PC-9 (cell line): ENCODE results near the gene KTN1. TPM values are rescaled to one million over a fixed set of nuclear protein-coding genes. Genes with fewer than 3 reads are reported as not detected.

Experiments
- BruUV-seq: library from RNA; stranded (reverse); fragments of 400-500 nt; replicated peaks from 2 replicates; lab custom pipeline; 2021; lab: Mats Ljungman, UMichigan
- CTCF ChIA-PET: fragments of 300-600 bp; sonication (Branson Sonifier 250); formaldehyde crosslinking; loops from one replicate; lab custom pipeline; 2022; ENCODE audit warnings: antibody characterized with exemption; lab: Charles Lee
- POLR2A ChIA-PET: fragments of 300-600 bp; sonication (Branson Sonifier 250); formaldehyde crosslinking; loops from one replicate; lab custom pipeline; 2022; ENCODE audit warnings: antibody characterized with exemption; ENCODE audit not compliant: unreplicated experiment; lab: Charles Lee
- DNase-seq, 2 experiments: peaks; one replicate each; pipeline versions ENCODE4 v3.0.0 to v3.0.0-alpha.2; 2015 to 2022; ENCODE audit warnings: mixed read lengths in 1 of 2
- H2AFZ ChIP-seq: fragments of 200-600 bp; sonication (generic); 2 replicates; pipeline ENCODE4 v1.8.1; 2017; ENCODE audit warnings: antibody characterized with exemption
- H3F3A ChIP-seq: fragments of 200-600 bp; sonication (generic); 2 replicates; pipeline ENCODE4 v1.8.1; 2017; ENCODE audit warnings: antibody characterized with exemption, mild to moderate bottlenecking, low read depth; ENCODE audit not compliant: insufficient read depth
- H3K27ac ChIP-seq: fragments of 200-600 bp; sonication (generic); 2 replicates; pipeline ENCODE4 v1.6.1; 2016; ENCODE audit warnings: mixed run types
- H3K27me3 ChIP-seq: fragments of 200-600 bp; sonication (generic); 2 replicates; pipeline ENCODE4 v1.6.1; 2016; ENCODE audit warnings: low read depth, mixed run types; ENCODE audit not compliant: insufficient read depth
- H3K36me3 ChIP-seq: fragments of 200-600 bp; sonication (generic); 2 replicates; pipeline ENCODE4 v1.6.1; 2016; ENCODE audit warnings: low read depth, mixed run types
- H3K4me1 ChIP-seq: fragments of 200-600 bp; sonication (generic); replicated peaks from 2 replicates; pipeline ENCODE4 v1.6.1; 2016; ENCODE audit warnings: mixed run types; ENCODE audit not compliant: insufficient read depth
- H3K4me2 ChIP-seq: fragments of 200-600 bp; sonication (generic); 2 replicates; pipeline ENCODE4 v1.6.1; 2017; ENCODE audit warnings: mixed run types
- H3K4me3 ChIP-seq: fragments of 200-600 bp; sonication (generic); 2 replicates; pipeline ENCODE4 v1.6.1; 2016; ENCODE audit warnings: mixed run types
- H3K79me2 ChIP-seq: fragments of 200-600 bp; sonication (generic); 2 replicates; pipeline ENCODE4 v1.6.1; 2017; ENCODE audit warnings: low read depth, mixed run types
- H3K9me2 ChIP-seq: fragments of 200-600 bp; sonication (generic); 2 replicates; pipeline ENCODE4 v1.8.1; 2017; ENCODE audit warnings: mild to moderate bottlenecking; ENCODE audit not compliant: insufficient read depth
- H3K9me3 ChIP-seq: fragments of 200-600 bp; sonication (generic); 2 replicates; pipeline ENCODE4 v1.8.1; 2016; ENCODE audit warnings: low read depth; ENCODE audit not compliant: insufficient read depth
- H4K20me1 ChIP-seq: fragments of 200-600 bp; sonication (generic); 2 replicates; pipeline ENCODE4 v1.8.1; 2017; ENCODE audit not compliant: insufficient read depth
- CTCF ChIP-seq: fragments of 200-600 bp; sonication (generic); conservative IDR thresholded peaks from 2 replicates; pipeline ENCODE4 v1.6.1; 2017; ENCODE audit warnings: mixed run types, antibody characterized with exemption, mild to moderate bottlenecking, moderate library complexity
- EZH2 ChIP-seq: fragments of 200-600 bp; sonication (generic); IDR thresholded peaks from 2 replicates; pipeline ENCODE4 v1.8.0; 2017; ENCODE audit warnings: antibody characterized with exemption, low read depth
- intact Hi-C: fragments of 100-400 bp; cut with micrococcal nuclease; formaldehyde crosslinking; loops from one replicate; pipeline ENCODE4 v1.10.0; 2022; ENCODE audit not compliant: unreplicated experiment
- total RNA-seq: library from RNA; stranded (reverse); gene quantifications from 2 replicates; pipeline ENCODE4 v1.2.3, GENCODE V29; 2021

KTN1 gene
- total RNA-seq, 1 experiment from 2014 or later, result 250 TPM

GRCh38 chr14:55718551-55718950 lies 138.5 kb downstream of the KTN1 start:
- TF ChIP-seq CTCF (no peak), EZH2 (no peak)
- Histone ChIP-seq H3K4me2 (no peak overlapping the region), H3K9me2 (no peaks in the 10 kb centered on the region), H3K36me3 (no peaks in the 10 kb centered on the region), H3F3A (peaks cover 5% of the 10 kb centered on the region; the same call in 1 of the 2 replicates), H2AFZ (no peak overlapping the region), H3K9me3 (0 out of 2 replicates have a peak, but pooled peaks cover 9% of the 10 kb centered on the region), H3K27ac (no peak overlapping the region), H3K4me3 (no peak overlapping the region), H3K79me2 (no peaks in the 10 kb centered on the region), H4K20me1 (no peaks in the 10 kb centered on the region), H3K27me3 (no peaks in the 10 kb centered on the region), H3K4me1 (peaks cover 15% of the 10 kb centered on the region)
- ChIA-PET CTCF (no interaction called here), POLR2A (no interaction called here)
- intact Hi-C loops, result no loop called here
- DNase-seq, result no peak
- no TSS peak for BruUV-seq

- Histone ChIP-seq H3K27ac (no peak overlapping the region), H2AFZ (no peak overlapping the region), H3K4me2 (no peak overlapping the region), H4K20me1 (no peaks in the 10 kb centered on the region), H3K27me3 (no peaks in the 10 kb centered on the region), H3K4me1 (peaks cover 15% of the 10 kb centered on the region), H3F3A (peaks cover 5% of the 10 kb centered on the region; the same call in 1 of the 2 replicates), H3K9me2 (no peaks in the 10 kb centered on the region), H3K79me2 (no peaks in the 10 kb centered on the region), H3K9me3 (0 out of 2 replicates have a peak, but pooled peaks cover 9% of the 10 kb centered on the region), H3K36me3 (no peaks in the 10 kb centered on the region), H3K4me3 (no peak overlapping the region)
- POLR2A ChIA-PET, result interaction anchor here (0.7 kb wide), 1 partner anchor 335 kb away, joined by 3 read pairs; no protein-coding TSS in a partner anchor
- no peak for DNase-seq
- intact Hi-C loops, result no loop called here
- no TSS peak for BruUV-seq
- TF ChIP-seq EZH2 (no peak), CTCF (no peak)
- CTCF ChIA-PET, result no interaction called here
Observed at GRCh38 chr14:55720796-55721195, 140.8 kb downstream of the KTN1 start.

GRCh38 chr14:55721353-55721752 lies 141.3 kb downstream of the KTN1 start:
- Histone ChIP-seq H3F3A (peaks cover 5% of the 10 kb centered on the region; the same call in 1 of the 2 replicates), H3K4me1 (peaks cover 15% of the 10 kb centered on the region), H3K4me2 (no peak overlapping the region), H2AFZ (no peak overlapping the region), H3K27me3 (no peaks in the 10 kb centered on the region), H3K27ac (0 out of 2 replicates have a peak overlapping the region, but pooled peaks have one; percentile 32), H4K20me1 (no peaks in the 10 kb centered on the region), H3K9me3 (0 out of 2 replicates have a peak, but pooled peaks cover 9% of the 10 kb centered on the region), H3K9me2 (no peaks in the 10 kb centered on the region), H3K4me3 (no peak overlapping the region), H3K79me2 (no peaks in the 10 kb centered on the region), H3K36me3 (no peaks in the 10 kb centered on the region)
- CTCF ChIA-PET, result no interaction called here
- peak; percentile 38 to 77 for DNase-seq
- TF ChIP-seq CTCF, result peak; percentile 24; the same call in 1 of the 2 replicates
- TF ChIP-seq EZH2, result no peak
- POLR2A ChIA-PET, result no interaction called here
- BruUV-seq, result no TSS peak
- intact Hi-C loops, result no loop called here
